Ramos (cell line): ENCODE data around the gene H1-8.
"Not testable (repeated sequence)": the region's sequence is repeated elsewhere in the genome, so short reads cannot be mapped to it uniquely, and the experiment has no call there.

Source experiments
- in situ Hi-C: fragments of 300-500 bp; cut with MboI; formaldehyde crosslinking; loops from one replicate; pipeline ENCODE4 v1.14.3; 2022; ENCODE audit warnings: low sequenced_read_pairs; ENCODE audit not compliant: unreplicated experiment

H1-8 gene

DNA sequence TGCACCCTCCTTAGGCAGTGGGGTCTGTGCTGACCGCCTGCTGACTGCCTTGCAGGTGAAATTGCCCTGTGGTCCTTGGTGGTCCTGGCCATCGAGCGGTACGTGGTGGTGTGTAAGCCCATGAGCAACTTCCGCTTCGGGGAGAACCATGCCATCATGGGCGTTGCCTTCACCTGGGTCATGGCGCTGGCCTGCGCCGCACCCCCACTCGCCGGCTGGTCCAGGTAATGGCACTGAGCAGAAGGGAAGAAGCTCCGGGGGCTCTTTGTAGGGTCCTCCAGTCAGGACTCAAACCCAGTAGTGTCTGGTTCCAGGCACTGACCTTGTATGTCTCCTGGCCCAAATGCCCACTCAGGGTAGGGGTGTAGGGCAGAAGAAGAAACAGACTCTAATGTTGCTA, 12.2 kb upstream of the H1-8 start:
- in situ Hi-C loops: no loop called here

DNA sequence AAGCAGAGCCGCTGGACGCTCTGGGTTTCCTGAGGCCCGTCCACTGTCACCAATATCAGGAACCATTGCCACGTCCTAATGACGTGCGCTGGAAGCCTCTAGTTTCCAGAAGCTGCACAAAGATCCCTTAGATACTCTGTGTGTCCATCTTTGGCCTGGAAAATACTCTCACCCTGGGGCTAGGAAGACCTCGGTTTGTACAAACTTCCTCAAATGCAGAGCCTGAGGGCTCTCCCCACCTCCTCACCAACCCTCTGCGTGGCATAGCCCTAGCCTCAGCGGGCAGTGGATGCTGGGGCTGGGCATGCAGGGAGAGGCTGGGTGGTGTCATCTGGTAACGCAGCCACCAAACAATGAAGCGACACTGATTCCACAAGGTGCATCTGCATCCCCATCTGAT, 11.3 kb upstream of the H1-8 start:
- in situ Hi-C loops: no loop called here

DNA sequence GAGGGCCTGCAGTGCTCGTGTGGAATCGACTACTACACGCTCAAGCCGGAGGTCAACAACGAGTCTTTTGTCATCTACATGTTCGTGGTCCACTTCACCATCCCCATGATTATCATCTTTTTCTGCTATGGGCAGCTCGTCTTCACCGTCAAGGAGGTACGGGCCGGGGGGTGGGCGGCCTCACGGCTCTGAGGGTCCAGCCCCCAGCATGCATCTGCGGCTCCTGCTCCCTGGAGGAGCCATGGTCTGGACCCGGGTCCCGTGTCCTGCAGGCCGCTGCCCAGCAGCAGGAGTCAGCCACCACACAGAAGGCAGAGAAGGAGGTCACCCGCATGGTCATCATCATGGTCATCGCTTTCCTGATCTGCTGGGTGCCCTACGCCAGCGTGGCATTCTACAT, 10.7 kb upstream of the H1-8 start:
- in situ Hi-C loops: no loop called here

DNA sequence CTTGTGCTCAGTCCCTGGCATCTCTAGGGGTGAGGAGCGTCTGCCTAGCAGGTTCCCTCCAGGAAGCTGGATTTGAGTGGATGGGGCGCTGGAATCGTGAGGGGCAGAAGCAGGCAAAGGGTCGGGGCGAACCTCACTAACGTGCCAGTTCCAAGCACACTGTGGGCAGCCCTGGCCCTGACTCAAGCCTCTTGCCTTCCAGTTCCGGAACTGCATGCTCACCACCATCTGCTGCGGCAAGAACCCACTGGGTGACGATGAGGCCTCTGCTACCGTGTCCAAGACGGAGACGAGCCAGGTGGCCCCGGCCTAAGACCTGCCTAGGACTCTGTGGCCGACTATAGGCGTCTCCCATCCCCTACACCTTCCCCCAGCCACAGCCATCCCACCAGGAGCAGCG, 9.6 kb upstream of the H1-8 start:
- in situ Hi-C loops: no loop called here

DNA sequence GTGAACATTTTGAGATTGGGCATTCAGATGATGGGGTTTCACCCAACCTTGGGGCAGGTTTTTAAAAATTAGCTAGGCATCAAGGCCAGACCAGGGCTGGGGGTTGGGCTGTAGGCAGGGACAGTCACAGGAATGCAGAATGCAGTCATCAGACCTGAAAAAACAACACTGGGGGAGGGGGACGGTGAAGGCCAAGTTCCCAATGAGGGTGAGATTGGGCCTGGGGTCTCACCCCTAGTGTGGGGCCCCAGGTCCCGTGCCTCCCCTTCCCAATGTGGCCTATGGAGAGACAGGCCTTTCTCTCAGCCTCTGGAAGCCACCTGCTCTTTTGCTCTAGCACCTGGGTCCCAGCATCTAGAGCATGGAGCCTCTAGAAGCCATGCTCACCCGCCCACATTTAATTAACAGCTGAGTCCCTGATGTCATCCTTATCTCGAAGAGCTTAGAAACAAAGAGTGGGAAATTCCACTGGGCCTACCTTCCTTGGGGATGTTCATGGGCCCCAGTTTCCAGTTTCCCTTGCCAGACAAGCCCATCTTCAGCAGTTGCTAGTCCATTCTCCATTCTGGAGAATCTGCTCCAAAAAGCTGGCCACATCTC, 8.4 kb upstream of the H1-8 start:
- in situ Hi-C loops: no loop called here

DNA sequence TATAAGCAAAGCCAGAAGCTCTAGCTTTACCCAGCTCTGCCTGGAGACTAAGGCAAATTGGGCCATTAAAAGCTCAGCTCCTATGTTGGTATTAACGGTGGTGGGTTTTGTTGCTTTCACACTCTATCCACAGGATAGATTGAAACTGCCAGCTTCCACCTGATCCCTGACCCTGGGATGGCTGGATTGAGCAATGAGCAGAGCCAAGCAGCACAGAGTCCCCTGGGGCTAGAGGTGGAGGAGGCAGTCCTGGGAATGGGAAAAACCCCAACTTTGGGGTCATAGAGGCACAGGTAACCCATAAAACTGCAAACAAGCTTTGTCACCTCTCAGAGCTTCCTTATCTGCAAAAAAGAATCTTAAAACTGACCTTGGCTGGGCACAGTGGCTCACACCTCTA, 7.9 kb upstream of the H1-8 start:
- in situ Hi-C loops: no loop called here

DNA sequence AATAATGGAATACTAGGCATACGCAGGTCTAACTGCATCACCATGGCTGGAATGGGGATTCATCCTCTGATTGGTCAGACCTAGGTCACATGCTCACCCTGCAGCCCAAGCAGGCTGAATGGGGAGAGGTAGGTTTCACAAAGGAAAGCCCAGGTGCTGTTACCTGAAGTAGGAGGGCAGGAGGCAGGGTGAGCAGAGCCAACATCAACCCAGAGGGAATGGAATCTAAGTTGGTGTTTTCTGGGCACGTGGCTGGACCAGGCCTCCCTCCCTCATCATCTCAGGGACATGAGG, 6.7 kb upstream of the H1-8 start:
- in situ Hi-C loops: no loop called here

DNA sequence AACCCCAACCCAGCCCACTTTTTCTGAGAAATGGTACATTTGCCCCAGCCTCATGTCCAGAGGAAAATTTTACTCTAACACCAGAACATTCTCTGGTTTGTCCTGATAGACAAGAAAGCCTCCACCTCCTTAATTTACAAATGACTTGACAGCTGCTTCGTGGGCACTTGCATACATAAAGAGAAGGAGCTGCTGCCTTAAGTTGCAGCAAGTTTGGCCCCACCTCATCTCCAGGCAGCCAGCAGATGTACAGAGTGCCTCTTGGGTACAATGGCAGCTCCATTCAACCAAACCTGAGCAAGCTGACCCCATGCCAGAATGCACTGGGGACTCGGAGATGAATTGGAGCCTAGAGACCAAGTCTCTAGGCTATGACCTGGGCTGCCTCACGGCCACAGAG, 6.2 kb upstream of the H1-8 start:
- in situ Hi-C loops: no loop called here

DNA sequence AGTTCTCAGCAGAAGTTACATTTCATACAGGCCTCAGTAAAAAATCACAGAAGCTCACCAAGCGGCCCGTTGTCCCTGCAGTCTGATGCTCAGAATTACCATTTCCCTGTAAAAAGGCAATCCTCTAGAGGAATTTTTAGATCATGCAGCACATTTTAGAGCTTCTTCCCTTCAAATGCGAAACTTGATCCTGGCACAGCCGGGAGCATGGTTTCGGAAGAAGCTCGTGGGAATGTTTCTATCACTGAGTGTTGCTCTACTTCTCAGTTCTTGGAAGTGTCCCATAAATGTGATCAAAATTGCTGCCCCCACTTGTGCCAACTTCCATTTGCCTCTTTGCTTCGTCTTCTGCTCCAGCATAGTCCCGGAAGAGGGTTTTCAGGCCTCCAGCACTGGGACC, 3.8 kb upstream of the H1-8 start:
- in situ Hi-C loops: no loop called here

DNA sequence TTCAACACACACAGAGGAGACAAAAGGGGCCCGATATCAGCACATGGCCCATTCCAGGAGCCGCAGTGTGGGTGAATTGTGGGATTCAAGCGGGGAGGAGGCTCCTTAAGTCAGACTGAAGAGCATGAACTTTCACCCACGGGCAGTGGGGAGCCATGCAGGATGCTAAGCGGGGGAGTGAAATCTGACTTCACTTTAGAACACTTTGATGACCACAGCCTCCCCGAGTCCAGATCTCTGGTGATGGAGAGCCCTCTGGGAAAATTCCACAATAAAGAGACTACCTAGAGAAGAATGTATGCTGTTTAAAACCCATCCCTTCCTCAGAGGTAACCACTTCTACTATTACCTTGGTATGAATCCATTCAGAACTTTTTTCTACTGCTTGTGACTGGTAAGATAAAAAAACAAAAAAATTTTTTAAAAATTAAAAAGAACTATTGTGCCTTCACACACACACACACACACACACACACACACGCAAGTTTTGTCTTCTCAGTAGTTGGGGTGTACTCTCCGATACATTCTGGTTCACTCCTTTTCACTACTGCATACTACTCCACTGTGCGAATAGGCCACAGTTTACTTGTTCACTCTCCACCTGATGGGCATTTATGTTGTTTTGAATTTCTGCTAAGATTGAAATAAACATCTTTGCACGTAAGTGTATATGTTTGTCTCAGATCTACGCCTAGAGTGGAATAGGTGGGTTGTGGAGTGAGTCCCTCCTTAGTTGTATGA, 2.0 kb upstream of the H1-8 start:
- in situ Hi-C loops: no loop called here

DNA sequence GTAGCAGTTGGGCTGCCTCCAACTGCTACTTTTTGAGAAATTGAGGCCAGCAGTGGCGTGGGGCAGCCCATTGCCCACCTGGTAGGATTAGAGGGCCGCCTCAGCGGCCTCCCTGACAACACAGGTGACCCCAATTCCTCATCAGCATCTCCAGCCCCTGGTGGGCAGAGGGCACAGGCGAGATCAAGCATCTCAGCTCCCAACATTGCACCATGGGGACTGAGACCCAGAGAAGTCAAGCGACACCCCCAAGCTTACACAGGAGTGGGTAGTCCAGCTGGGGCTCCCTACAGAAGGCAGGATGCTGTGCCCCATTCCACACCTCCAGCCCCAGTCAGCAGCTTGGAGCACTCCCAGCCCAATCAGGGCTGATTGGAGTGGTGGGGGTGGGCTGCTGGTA, 228 bp upstream of the H1-8 start:
- in situ Hi-C loops: no loop called here

DNA sequence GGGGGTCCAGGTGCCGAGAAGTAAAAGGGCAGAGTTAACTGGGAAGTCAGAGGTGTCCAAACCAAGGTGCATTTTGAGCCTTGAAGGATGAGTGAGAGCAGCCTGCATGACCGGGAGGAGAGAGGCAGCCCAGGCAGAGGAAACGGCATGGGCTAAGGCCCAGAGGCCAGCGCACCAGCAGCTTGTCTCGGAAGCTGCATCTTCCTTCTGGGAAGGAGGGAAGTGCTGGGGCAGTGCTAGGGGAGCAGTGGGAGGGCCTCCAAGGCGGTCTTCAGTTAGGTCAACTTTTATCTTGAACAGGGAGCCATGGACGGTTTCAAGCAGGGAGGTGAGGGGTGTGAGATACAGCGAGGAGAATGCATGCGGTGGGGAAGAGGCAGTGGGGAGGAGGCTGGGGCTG, 1.0 kb downstream of the H1-8 start:
- in situ Hi-C loops: no loop called here

DNA sequence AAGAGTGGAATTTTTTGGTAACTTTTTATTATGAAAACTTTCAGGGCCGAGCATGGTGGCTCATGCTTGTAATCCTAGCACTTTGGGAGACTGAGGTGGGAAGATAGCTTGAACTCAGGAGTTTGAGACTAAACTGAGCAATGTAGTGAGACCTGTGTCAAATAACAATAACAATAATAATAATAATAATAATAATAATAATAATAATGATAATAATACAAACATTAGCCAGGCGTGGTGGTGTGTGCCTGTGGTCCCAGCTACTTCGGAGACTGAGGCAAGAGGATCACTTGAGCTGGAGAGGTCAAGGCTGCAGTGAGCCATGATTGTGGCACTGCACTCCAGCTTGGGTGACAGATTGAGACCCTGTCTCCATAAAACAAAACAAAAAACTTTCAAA, 3.0 kb downstream of the H1-8 start:
- in situ Hi-C loops: not testable (repeated sequence)

DNA sequence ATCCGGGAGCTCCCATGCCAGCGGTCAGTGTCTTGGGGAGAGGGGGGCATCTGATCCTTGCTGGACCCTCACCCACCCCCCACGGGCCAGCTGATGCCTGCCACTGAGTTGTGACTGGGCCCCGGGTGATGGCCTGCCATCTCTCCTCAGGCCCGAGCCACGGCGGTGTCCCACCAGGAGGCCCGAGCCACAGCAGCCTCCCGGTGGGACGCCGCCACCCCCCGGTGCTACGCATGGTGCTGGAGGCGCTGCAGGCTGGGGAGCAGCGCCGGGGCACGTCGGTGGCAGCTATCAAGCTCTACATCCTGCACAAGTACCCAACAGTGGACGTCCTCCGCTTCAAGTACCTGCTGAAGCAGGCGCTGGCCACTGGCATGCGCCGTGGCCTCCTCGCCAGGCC, 4.3 kb downstream of the H1-8 start:
- in situ Hi-C loops: no loop called here

DNA sequence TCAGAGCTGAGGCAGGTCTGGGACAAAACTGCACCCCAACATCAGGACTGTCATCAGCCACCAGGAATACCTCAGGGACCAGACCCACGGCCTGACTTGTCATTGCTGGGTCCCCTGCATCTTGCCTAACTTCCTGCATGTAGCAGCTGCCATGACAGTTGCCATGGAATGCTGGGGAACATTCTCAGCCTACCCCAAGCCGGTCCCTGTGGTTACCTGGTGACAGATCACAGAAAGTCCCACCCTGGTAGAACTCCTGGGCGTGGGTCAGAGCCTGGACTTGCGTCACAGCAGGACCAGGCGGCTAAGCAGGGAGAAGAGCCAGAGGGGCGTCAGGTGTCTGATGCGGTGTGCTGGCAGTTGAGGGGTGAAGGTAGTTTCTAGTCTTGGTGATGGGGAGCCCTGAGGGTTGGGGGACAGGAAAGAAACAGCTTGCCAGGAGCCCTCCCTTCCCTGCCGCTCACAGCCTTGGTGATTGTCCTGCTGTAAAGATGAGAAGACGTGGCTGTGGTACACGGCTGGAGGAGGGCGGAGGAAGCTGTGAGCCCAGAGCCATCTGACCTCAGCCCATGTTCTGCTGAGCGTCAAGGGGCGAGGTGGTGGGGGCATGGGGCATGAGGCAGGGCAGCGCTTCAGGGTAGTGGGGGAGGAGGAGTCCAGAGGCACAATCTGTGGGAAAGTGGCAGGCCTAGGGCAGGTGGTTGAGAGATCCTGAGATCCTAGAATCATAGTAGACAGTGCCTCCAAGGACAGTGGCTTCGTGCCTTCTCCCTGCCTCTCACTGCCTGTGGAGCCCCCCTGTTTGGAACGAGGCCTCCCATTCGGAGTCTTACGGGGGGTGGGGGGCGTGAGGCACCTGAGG, 5.4 kb downstream of the H1-8 start:
- in situ Hi-C loops: no loop called here

DNA sequence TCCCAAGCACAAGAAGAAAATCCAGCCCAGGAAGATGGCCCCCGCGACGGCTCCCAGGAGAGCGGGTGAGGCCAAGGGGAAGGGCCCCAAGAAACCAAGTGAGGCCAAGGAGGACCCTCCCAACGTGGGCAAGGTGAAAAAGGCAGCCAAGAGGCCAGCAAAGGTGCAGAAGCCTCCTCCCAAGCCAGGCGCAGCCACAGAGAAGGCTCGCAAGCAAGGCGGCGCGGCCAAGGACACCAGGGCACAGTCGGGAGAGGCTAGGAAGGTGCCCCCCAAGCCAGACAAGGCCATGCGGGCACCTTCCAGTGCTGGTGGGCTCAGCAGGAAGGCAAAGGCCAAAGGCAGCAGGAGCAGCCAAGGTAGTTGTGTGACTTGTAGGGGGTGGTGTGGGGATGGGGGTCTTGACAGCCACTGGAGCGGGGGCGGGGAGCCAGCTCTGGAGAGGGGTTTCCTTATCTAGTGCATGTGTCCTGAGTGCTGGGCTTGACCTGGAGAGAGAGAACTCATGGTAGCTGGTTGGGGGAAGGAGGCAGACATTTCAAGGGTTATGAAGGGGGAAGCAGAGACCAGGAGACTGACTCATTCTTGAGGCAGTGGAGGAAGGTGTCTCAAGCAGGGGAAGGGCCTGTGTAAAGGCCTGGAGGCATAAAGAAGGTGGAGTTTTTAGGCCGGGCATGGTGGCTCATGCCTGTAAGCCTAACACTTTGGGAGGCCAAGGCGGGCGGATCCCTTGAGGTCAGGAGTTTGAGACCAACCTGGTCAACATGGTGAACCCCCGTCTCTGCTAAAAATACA, 6.2 kb downstream of the H1-8 start:
- in situ Hi-C loops: no loop called here

DNA sequence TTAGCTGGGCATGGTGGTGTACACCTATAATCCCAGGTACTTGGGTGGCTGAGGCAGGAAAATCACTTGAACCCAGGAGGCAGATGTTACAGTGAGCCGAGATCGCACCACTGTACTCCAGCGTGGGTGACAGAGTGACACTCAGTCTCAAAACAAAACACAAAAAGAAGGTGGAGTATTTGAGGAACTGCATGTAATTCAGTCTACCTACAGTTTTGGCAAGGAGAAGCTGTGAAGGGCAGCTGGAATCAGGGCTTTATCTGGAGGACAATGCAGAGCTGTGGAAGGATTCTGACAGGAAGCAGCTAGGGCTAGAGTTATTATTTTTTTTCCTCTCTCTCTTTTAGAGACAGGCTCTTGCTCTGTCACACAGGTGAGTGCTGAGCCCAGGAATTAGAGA, 6.8 kb downstream of the H1-8 start:
- in situ Hi-C loops: no loop called here

DNA sequence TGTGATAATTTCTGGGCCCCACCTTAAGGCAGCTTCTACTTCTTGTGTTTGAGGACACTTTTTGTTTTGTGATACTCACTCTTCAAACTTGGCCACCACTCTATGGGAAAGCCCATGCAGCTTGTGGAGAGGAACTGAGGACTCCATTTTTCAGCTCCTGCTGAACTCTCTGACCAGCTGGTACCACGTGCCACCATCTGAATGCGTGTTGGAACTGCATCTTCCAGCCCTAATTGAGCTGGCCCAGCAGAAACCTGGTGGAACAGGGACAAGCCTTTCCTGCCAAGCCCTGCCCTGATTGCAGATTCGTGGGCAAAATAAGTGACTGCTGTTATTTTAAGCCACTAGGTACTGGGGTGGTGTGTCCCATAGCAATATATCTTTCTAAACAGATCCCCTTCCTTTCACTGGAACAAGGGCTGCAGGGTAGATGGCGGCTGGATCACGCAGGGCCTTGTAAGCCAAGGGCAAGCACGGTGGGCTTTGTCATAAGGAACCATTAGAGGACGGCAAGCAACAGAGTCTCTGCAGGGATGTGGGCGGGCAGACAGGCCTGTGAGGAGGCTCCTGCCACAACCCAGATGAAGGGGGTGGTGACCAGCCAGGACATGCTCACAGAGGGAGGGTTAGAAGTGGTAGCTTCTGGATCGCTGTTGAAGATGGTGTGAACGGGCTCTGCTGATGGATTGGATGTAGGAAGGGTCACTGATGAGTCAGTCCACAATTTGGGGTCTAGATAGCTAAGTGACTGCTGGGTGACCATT, 9.5 kb downstream of the H1-8 start:
- in situ Hi-C loops: no loop called here

DNA sequence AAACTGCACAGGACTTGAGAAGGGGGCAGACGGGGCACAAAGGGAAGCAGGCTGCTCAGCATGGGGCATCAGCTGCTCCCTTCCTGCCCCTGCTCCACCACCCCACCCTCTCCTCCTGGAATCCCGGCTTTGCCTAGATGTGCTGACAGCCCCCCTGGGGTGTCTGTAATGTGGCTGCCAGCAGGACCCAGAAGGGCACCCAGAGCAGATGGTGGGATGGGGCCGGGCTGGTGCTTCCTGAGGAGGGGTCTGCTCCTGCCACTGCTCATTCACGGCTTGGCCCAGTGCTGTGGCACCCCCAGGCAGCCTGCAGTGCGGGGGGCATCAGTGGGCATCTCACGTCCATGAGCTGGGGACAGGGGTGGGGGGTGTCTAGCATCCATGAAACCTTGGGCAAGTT, 10.2 kb downstream of the H1-8 start:
- in situ Hi-C loops: no loop called here

DNA sequence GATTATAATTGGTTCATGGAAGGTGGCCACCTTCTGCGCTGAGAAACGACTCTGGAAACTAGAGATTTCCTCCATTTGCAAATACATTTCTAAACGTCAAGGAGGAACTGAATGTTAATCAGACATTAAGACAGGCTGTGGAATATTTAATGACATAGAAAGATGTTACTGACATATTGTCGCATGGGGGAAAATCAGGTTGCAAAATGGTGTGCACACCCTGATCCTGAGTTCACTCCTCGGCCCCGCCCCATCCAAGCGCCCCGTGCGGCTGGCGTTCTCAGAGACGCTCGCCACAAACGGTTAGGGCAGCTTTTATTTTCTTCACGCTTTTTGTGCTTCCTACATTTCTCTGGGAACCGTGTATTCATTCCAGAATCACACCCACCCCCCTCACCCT, 10.7 kb downstream of the H1-8 start:
- in situ Hi-C loops: no loop called here
